Activated CD8-positive, alpha-beta T cell treated with anti-CD3 and anti-CD28 coated beads for 36 hours (primary cell): Measurements from ENCODE around the gene FARP2. TPM values are rescaled to one million over a fixed set of nuclear protein-coding genes. Genes with fewer than 3 reads are reported as not detected.

Experiments
- ATAC-seq: fragments of 200-7000 bp; cut with Tn5 transposase; one replicate; pipeline ENCODE4 v1.10.0; 2021; ENCODE audit warnings: mild to moderate bottlenecking, moderate library complexity
- CTCF ChIA-PET: fragments of 350-600 bp; sonication (Branson Sonifier 250); formaldehyde crosslinking; loops from one replicate; lab custom pipeline; 2021; ENCODE audit warnings: antibody characterized with exemption; lab: Charles Lee
- POLR2A ChIA-PET: fragments of 350-600 bp; sonication (Branson Sonifier 250); formaldehyde crosslinking; loops from one replicate; lab custom pipeline; 2021; ENCODE audit warnings: antibody characterized with exemption; lab: Charles Lee
- DNase-seq: peaks from one replicate; pipeline ENCODE4 v3.0.0-alpha.2; 2020
- H3K27ac Mint-ChIP-seq: one replicate; pipeline ENCODE4 v1.8.0; 2021; ENCODE audit warnings: mild to moderate bottlenecking, mixed read lengths
- H3K27me3 Mint-ChIP-seq: one replicate; pipeline ENCODE4 v1.8.0; 2021; ENCODE audit warnings: mixed read lengths
- H3K36me3 Mint-ChIP-seq: one replicate; pipeline ENCODE4 v1.8.0; 2021; ENCODE audit warnings: low read depth, mixed read lengths
- H3K4me1 Mint-ChIP-seq: one replicate; pipeline ENCODE4 v1.8.0; 2021; ENCODE audit warnings: low read depth, mixed read lengths
- H3K4me3 Mint-ChIP-seq: one replicate; pipeline ENCODE4 v1.8.0; 2021; ENCODE audit warnings: mild to moderate bottlenecking, moderate library complexity, mixed read lengths
- H3K9me3 Mint-ChIP-seq: one replicate; pipeline ENCODE4 v1.8.0; 2021; ENCODE audit warnings: mixed read lengths
- intact Hi-C: fragments of 100-400 bp; cut with micrococcal nuclease; formaldehyde crosslinking; loops from one replicate; pipeline ENCODE4 v1.10.0; 2022
- total RNA-seq, 2 experiments: library from RNA; stranded (reverse); gene quantifications; one replicate each; pipeline ENCODE4 v1.2.3, GENCODE V29; 2021
- TF ChIP-seq, protein P1 (sequence below): fragments of 200-600 bp; IDR thresholded peaks from one replicate; pipeline ENCODE4 v1.8.0; 2022; ENCODE audit warnings: antibody characterized with exemption, mild to moderate bottlenecking

FARP2 gene
- total RNA-seq, 2 experiments from 2014 or later = 31.9 to 32.8 TPM

DNA sequence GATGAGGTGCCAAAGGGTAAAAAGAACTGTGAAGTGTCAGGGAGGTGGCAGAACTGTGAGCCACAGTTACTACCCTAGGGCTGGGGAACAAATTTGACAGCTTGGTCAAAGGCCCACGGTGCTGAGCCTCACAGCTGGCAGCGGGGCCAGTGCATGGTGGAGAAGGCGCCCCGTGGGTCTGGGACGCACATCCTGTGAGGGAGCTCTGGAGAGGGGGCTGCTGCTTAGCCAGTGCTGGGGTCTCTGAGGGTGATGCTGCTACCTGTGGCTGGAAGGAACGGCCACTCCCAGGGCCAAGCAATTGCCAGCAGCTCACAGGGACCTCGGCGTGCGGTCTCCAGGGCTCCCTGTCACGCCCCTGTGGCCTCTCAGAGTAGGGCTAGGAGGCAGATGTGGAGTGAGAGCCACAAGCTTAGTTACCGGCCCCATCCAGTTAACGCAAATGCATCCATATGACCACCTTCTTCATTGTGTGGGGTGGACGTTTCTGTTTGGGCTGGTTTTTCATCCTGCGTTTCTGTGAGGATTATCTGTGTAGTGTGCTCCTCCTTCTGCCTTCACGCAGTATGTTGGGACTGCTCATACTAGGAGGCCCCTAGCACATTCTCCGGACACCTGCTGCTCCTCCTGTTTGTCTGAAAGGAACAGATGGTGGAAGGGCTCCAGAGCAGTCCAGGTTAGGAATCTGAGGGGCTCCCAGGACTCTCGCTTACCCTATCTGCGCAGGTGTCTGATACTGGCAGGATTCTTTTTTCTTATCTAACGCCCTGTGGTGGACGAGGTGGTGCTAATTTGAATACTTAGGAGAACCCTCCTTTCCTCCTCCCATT lies 126.3 kb downstream of the FARP2 start:
- H3K9me3 Mint-ChIP-seq = no peaks in the 10 kb centered on the region
- intact Hi-C loops = no loop called here
- no peaks in the 10 kb centered on the region for H3K4me1 Mint-ChIP-seq
- DNase-seq (no peak), ATAC-seq (no peak)
- TF ChIP-seq, protein P1, sequence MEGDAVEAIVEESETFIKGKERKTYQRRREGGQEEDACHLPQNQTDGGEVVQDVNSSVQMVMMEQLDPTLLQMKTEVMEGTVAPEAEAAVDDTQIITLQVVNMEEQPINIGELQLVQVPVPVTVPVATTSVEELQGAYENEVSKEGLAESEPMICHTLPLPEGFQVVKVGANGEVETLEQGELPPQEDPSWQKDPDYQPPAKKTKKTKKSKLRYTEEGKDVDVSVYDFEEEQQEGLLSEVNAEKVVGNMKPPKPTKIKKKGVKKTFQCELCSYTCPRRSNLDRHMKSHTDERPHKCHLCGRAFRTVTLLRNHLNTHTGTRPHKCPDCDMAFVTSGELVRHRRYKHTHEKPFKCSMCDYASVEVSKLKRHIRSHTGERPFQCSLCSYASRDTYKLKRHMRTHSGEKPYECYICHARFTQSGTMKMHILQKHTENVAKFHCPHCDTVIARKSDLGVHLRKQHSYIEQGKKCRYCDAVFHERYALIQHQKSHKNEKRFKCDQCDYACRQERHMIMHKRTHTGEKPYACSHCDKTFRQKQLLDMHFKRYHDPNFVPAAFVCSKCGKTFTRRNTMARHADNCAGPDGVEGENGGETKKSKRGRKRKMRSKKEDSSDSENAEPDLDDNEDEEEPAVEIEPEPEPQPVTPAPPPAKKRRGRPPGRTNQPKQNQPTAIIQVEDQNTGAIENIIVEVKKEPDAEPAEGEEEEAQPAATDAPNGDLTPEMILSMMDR = no peak
- no peak overlapping the region for H3K27ac Mint-ChIP-seq
- CTCF ChIA-PET = no interaction called here
- no peaks in the 10 kb centered on the region for H3K36me3 Mint-ChIP-seq
- H3K4me3 Mint-ChIP-seq = no peak overlapping the region
- POLR2A ChIA-PET = no interaction called here
- no peaks in the 10 kb centered on the region for H3K27me3 Mint-ChIP-seq

DNA sequence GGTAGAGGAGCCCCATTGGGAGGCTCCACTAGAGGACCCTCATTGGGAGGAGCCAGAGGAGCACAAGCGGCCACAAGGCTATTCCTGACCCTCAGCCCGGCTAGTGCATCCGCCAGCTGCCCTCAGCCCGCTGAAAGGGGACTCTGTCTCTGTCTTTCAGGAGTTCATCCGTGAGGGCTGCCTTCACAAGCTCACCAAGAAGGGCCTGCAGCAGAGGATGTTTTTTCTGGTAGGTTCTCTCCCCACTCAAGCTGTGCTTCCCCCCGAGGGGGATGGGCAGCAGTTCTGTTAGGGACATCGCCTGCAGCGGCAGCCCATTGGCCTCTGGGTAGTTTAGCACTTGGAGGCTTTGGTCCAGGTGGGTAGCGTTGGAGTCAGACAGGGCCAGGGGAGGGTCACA lies 127.2 kb downstream of the FARP2 start:
- DNase-seq = no peak
- TF ChIP-seq, protein P1 = no peak
- H3K27ac Mint-ChIP-seq = no peak overlapping the region
- H3K27me3 Mint-ChIP-seq = no peaks in the 10 kb centered on the region
- no peaks in the 10 kb centered on the region for H3K9me3 Mint-ChIP-seq
- ChIA-PET CTCF (no interaction called here), POLR2A (no interaction called here)
- no peak for ATAC-seq
- no peaks in the 10 kb centered on the region for H3K36me3 Mint-ChIP-seq
- H3K4me3 Mint-ChIP-seq = no peak overlapping the region
- H3K4me1 Mint-ChIP-seq = no peaks in the 10 kb centered on the region
- intact Hi-C loops = no loop called here

DNA sequence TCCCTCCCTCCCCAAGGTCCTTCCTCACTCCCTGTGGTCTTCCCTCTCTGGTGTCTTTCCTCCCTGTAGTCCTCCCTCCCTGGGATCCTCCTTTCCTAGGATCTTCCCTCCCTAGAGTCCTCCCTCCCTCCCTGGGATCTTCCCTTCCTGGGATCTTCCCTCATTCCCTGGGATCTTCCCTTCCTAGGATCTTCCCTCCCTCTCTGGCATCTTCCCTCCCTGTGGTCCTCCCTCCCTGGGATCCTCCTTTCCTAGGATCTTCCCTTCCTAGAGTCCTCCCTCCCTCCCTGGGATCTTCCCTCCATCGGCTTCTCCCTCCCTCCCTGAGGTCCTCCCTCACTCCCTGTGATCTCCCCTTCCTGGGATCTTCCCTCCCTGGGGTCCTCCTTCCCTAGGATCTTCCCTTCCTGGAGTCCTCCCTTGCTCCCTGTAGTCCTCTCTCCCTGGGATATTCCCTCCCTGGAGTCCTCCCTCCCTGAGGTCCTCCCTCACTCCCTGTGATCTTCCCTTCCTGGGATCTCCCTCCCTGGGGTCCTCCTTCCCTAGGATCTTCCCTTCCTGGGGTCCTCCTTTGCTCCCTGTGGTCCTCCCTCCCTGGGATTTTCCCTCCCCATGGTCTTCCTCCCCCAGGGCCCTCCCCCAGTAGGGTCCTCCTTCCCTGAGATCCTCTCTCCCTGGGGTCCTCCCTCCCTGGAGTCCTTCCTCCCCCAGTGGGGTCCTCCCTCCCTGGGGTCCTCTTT lies 129.3 kb downstream of the FARP2 start:
- H3K36me3 Mint-ChIP-seq = no peaks in the 10 kb centered on the region
- H3K9me3 Mint-ChIP-seq = no peaks in the 10 kb centered on the region
- H3K4me3 Mint-ChIP-seq = no peak overlapping the region
- DNase-seq = no peak
- no peaks in the 10 kb centered on the region for H3K4me1 Mint-ChIP-seq
- H3K27me3 Mint-ChIP-seq = no peaks in the 10 kb centered on the region
- no peak for ATAC-seq
- POLR2A ChIA-PET = interaction anchor here (0.8 kb wide), 1 partner anchor 41 kb away, joined by 3 read pairs; no protein-coding TSS in a partner anchor
- CTCF ChIA-PET = no interaction called here
- TF ChIP-seq, protein P1 = no peak
- no peak overlapping the region for H3K27ac Mint-ChIP-seq
- intact Hi-C loops = no loop called here

DNA sequence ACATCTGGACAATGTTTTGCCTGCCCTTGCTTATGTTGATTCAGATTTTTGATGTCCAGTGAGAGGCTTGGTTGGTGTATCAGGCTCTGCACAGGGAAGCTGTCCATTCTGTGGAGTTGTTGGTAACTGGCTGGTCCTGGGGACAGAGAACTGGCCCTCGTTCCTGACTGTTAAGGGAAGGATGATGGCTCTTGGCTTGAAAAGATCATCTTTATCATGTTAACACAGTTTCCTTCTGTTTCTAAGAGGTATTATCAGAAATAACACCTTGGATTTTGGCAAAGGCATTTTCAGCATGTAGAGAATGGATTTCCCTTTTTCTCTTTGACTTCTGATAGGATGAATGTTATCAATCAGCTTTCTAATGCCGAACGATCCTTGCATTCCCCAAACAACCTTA lies 133.0 kb downstream of the FARP2 start:
- DNase-seq (no peak), ATAC-seq (no peak)
- TF ChIP-seq, protein P1 = no peak
- Mint-ChIP-seq H3K27ac (no peak overlapping the region), H3K4me1 (no peaks in the 10 kb centered on the region), H3K9me3 (no peaks in the 10 kb centered on the region), H3K4me3 (no peak overlapping the region), H3K27me3 (no peaks in the 10 kb centered on the region), H3K36me3 (no peaks in the 10 kb centered on the region)
- ChIA-PET CTCF (no interaction called here), POLR2A (no interaction called here)
- intact Hi-C loops = no loop called here
